Adrenal gland (tissue), 12 donors: ENCODE data around the gene IMMP2L. TPM values are rescaled to one million over a fixed set of nuclear protein-coding genes. Genes with fewer than 3 reads are reported as not detected.

Experiments used
- DNase-seq, 7 donors: peaks; one replicate each; pipeline ENCODE4 v3.0.0-alpha.2; 2019 to 2020
- H3K27ac ChIP-seq, 5 donors: fragments of 200-600 bp; sonication (generic) in 4 of 5; 1 replicate in 3 of 5; 2 replicates in 2 of 5; pipeline versions ENCODE4 v1.5.1 to v1.8.0; 2016 to 2020; ENCODE audit warnings: mild to moderate bottlenecking in 1 of 5
- H3K27me3 ChIP-seq: fragments of 200-600 bp; 2 replicates; pipeline ENCODE4 v1.8.0; 2021
- H3K36me3 ChIP-seq, 2 donors: fragments of 200-600 bp; replicated peaks in 1 of 2; 1 replicate in 1 of 2; 2 replicates in 1 of 2; pipeline versions ENCODE4 v1.5.1 to v1.8.0; 2018 to 2022
- H3K4me1 ChIP-seq, 2 donors: fragments of 200-600 bp; replicated peaks in 1 of 2; 1 replicate in 1 of 2; 2 replicates in 1 of 2; pipeline versions ENCODE4 v1.5.1 to v1.8.0; 2018 to 2021
- H3K4me3 ChIP-seq, 4 donors: fragments of 200-600 bp; sonication (generic) in 3 of 4; one replicate each; pipeline ENCODE4 v1.5.1; 2016 to 2018
- H3K9me3 ChIP-seq, 3 donors: fragments of 200-600 bp; sonication (generic) in 1 of 3; replicated peaks in 1 of 3; 1 replicate in 2 of 3; 2 replicates in 1 of 3; pipeline versions ENCODE4 v1.5.1 to v1.8.0; 2016 to 2021
- POLR2A ChIP-seq, 2 donors: fragments of 450-650 bp; IDR thresholded peaks; one replicate each; pipeline ENCODE4 v1.6.1; 2017; ENCODE audit warnings: antibody characterized with exemption in 2 of 2, mild to moderate bottlenecking in 2 of 2, moderate library complexity in 1 of 2
- WGBS, 4 donors: extraction: QIAGEN DNeasy Blood & Tissue Kit in 2 of 4; methylation state at CpG; one replicate each; pipeline versions ENCODE4 v1.1.5 to v1.1.7; 2013 to 2017; 5-methylcytosine and 5-hydroxymethylcytosine counted together
- intact Hi-C, 2 donors: fragments of 100-400 bp; cut with DNase I; formaldehyde crosslinking; loops; one replicate each; pipeline versions ENCODE4 v1.14.1 to v1.15.0; 2022 to 2023
- polyA plus RNA-seq, 3 donors: library from polyadenylated mRNA; stranded (reverse); fragments of 200-250 nt in 2 of 3; fragments of 350-450 nt in 1 of 3; fragmentation: Illumina TruSeq in 1 of 3; extraction: RNeasy Lipid Tissue Mini Kit (QIAGEN cat#74804) in 1 of 3; gene quantifications; one replicate each; pipeline ENCODE4 v1.2.3, GENCODE V29; 2013 to 2014
- total RNA-seq, 9 donors: library from RNA; depleted of rRNA in 4 of 9; stranded (reverse); fragments of >200 nt in 4 of 9; fragments of 120-200 nt in 1 of 9; fragmentation: NEBNext Ultra II Directional in 1 of 9; extraction: Animal tissue kit (Norgen Biotek cat#: 25700) in 1 of 9; gene quantifications; one replicate each; pipeline versions ENCODE4 v1.1.0 to v1.2.4, GENCODE V29; 2013 to 2023
- TF ChIP-seq, protein P1 (sequence below), 6 experiments: fragments of 450-650 bp in 4 of 6; fragments of 200-600 bp in 2 of 6; sonication (generic) in 1 of 6; IDR thresholded peaks; 1 replicate in 5 of 6; 2 replicates in 1 of 6; pipeline versions ENCODE4 v1.5.1 to v1.8.0; 2016 to 2021; ENCODE audit warnings: antibody characterized with exemption in 6 of 6, mild to moderate bottlenecking in 2 of 6, moderate library complexity in 1 of 6
- donor health status: healthy with polysubstance abuse.
- donor health status: Bipolar disorder and iron deficiency.
- donor health status: DM: yes; HTN: yes; CAD: no.
- donor health status: DM: no; HTN: no; CAD: no.
- donor health status: DM: no; HTN: no; CAD: no.
- donor health status: DM: yes; HTN: yes; CAD: no.

The IMMP2L gene
- total and polyA plus RNA-seq, 12 donors: 13.4 to 34.1 (median 25.3) TPM

DNA sequence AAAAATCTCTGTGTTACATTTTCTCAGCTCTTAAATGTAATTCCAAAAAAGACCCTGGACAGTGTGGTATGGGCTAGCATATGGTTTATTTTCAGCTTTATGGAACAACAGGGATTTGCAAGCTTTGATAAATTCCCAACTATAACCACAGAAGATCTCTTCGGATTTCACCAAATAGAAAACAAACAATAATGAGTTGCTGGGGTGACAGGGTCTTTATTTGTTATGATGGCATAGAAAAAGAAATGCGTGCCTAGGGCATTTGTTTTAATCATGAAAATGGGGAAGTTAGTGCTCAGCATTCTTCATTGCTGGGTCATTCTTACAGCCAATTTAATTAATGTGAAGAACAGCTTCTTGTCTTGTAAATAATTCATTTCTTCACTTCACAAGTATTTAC, 332.4 kb downstream of the IMMP2L start:
- TF ChIP-seq POLR2A (IDR thresholded peaks at IDR 0.05): no peak
- TF ChIP-seq, protein P1, sequence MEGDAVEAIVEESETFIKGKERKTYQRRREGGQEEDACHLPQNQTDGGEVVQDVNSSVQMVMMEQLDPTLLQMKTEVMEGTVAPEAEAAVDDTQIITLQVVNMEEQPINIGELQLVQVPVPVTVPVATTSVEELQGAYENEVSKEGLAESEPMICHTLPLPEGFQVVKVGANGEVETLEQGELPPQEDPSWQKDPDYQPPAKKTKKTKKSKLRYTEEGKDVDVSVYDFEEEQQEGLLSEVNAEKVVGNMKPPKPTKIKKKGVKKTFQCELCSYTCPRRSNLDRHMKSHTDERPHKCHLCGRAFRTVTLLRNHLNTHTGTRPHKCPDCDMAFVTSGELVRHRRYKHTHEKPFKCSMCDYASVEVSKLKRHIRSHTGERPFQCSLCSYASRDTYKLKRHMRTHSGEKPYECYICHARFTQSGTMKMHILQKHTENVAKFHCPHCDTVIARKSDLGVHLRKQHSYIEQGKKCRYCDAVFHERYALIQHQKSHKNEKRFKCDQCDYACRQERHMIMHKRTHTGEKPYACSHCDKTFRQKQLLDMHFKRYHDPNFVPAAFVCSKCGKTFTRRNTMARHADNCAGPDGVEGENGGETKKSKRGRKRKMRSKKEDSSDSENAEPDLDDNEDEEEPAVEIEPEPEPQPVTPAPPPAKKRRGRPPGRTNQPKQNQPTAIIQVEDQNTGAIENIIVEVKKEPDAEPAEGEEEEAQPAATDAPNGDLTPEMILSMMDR (IDR thresholded peaks at IDR 0.05): no peak
- H3K9me3 ChIP-seq: no peaks in the 10 kb centered on the region

DNA sequence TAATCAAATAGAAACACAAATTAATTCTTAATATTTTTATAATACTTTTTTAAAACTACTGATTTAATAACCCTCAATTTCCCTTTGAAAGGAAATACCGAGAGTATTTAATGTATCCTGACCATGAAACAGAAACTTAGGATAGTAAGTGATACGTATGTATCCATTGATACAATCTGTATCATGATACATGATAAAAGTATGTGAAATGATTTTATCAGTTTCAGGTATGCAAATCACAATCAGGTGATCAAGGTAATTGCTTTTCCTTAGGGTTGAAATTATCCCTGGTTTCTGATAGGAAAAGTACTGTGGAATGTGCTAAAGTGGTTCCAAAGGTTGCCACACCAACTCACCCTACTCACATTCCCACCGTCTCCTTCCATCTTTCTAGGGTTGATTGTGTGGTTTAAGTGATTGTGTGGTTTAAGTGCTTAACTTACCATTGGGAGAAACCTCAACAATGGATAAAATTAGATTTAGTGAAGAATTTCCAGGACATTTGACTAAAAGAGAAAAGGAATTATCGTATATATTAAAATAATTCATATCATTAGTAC, 333.0 kb downstream of the IMMP2L start:
- Histone ChIP-seq H3K9me3 (no peaks in the 10 kb centered on the region), H3K27me3 (no peaks in the 10 kb centered on the region), H3K4me3 (no peak overlapping the region), H3K27ac (no peak overlapping the region), H3K36me3 (no peaks in the 10 kb centered on the region), H3K4me1 (peaks cover 0 to 4% of the 10 kb centered on the region in 2 donors)
- intact Hi-C loops: loop anchor here in 1 of 2 donors (10.0 kb wide), 1 partner anchor 114 kb away; no protein-coding TSS in a partner anchor
- DNase-seq: no peak
- WGBS, 4 donors: 96 to 99% (median 98%) methylated on average over 4 of the region's 4 CpGs
- TF ChIP-seq POLR2A (IDR thresholded peaks at IDR 0.05): no peak
- TF ChIP-seq, protein P1 (IDR thresholded peaks at IDR 0.05): no peak

More for the DNA sequence above, 332.4 kb downstream of the IMMP2L start:
- H3K36me3 ChIP-seq: no peaks in the 10 kb centered on the region
- no peak overlapping the region for H3K4me3 ChIP-seq
- no peak overlapping the region for H3K27ac ChIP-seq
- WGBS, 4 donors: 75 to 78% (median 76%) methylated on average over 2 of the region's 2 CpGs
- H3K4me1 ChIP-seq: no peaks in the 10 kb centered on the region
- intact Hi-C loops: loop anchor here in 1 of 2 donors (10.0 kb wide), 1 partner anchor 115 kb away; no protein-coding TSS in a partner anchor
- no peaks in the 10 kb centered on the region for H3K27me3 ChIP-seq
- no peak for DNase-seq

DNA sequence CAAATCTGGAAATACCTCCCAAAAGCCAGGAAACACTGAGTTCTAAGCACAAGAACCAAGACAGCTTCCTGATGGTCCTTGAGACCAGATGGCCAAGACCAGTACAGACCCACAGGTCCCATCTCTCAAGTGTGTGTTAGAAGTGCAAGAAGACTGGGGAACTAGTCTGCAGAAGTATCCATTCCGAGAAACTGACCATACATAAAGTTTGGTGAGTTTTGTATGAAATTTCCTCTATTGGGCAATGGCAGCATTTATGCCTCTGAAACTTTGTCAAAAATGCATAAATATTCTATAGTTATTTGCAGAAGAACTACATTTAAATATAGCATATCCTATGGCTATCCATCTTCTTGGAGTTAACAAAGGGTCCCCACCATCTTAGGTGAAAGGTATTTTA, 333.9 kb downstream of the IMMP2L start:
- intact Hi-C loops: loop anchor here in 1 of 2 donors (10.0 kb wide), 1 partner anchor 114 kb away; no protein-coding TSS in a partner anchor
- H3K36me3 ChIP-seq: no peaks in the 10 kb centered on the region
- no peaks in the 10 kb centered on the region for H3K9me3 ChIP-seq
- no peak overlapping the region for H3K4me3 ChIP-seq
- H3K27ac ChIP-seq: no peak overlapping the region
- no peaks in the 10 kb centered on the region for H3K27me3 ChIP-seq
- TF ChIP-seq POLR2A (IDR thresholded peaks at IDR 0.05): no peak
- TF ChIP-seq, protein P1 (IDR thresholded peaks at IDR 0.05): no peak
- DNase-seq: no peak
- H3K4me1 ChIP-seq: peaks cover 0 to 6% of the 10 kb centered on the region in 2 donors
- WGBS, 4 donors: 91 to 100% (median 96%) methylated on average over 1 of the region's 1 CpG

DNA sequence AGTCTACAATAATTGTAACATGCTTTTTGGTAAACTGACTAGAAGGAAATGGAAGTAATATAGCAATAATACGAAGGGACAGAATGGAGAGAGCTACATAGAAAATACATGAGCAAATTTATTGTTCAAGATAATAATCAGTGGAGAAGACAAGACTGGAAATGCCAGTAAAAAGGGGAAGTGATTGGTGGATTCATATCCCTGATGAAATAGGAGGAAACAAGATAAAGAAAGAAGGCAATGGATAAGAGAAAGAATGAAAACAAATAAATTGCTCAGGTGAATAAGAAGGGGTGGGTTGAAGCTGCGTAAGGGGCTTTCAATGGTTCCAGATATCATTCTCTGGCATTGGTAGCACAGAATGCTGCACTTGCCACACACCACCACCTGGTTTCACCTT, 335.5 kb downstream of the IMMP2L start:
- H3K27me3 ChIP-seq: no peaks in the 10 kb centered on the region
- no peak overlapping the region for H3K27ac ChIP-seq
- intact Hi-C loops: loop anchor here in 1 of 2 donors (10.0 kb wide), 1 partner anchor 112 kb away; no protein-coding TSS in a partner anchor
- 82 to 88% (median 86%) methylated on average over 2 of the region's 2 CpGs for WGBS, 4 donors
- H3K36me3 ChIP-seq: no peaks in the 10 kb centered on the region
- H3K4me3 ChIP-seq: no peak overlapping the region
- peaks cover 0 to 6% of the 10 kb centered on the region in 2 donors for H3K4me1 ChIP-seq
- TF ChIP-seq, protein P1 (IDR thresholded peaks at IDR 0.05): no peak
- no peak for TF ChIP-seq POLR2A (IDR thresholded peaks at IDR 0.05)
- no peak for DNase-seq
- H3K9me3 ChIP-seq: no peaks in the 10 kb centered on the region
